K562 (cell line): ENCODE measurements around the gene EYA3. TPM values are rescaled to one million over a fixed set of nuclear protein-coding genes. Genes with fewer than 3 reads are reported as not detected.

Source experiments
- ATAC-seq: fragments of 200-7000 bp; cut with Tn5 transposase; 3 replicates; pipeline ENCODE4 v1.9.1; 2020; ENCODE audit warnings: moderate library complexity
- BruUV-seq: library from RNA; stranded (reverse); fragments of 400-500 nt; replicated peaks from 2 replicates; lab custom pipeline; 2021; lab: Mats Ljungman, UMichigan
- CTCF ChIA-PET: fragments of 300-600 bp; formaldehyde crosslinking; extraction: SDS; loops from one replicate; lab custom pipeline; 2021; ENCODE audit warnings: low intra/inter-chr PET ratio; lab: Yijun Ruan, JAX
- POLR2A ChIA-PET: fragments of 300-600, 350-650 bp; sonication (Branson Sonifier 250); formaldehyde crosslinking; extraction: SDS; loops from one replicate; lab custom pipeline; 2021; ENCODE audit warnings: antibody characterized with exemption, inconsistent platforms; lab: Yijun Ruan, JAX
- DNase-seq, 4 experiments: peaks; one replicate each; pipeline versions ENCODE4 v3.0.0 to v3.0.0-alpha.2; 2011 to 2018; ENCODE audit warnings: low spot score in 3 of 4, mixed read lengths in 3 of 4; ENCODE audit errors: extremely low read depth in 1 of 4
- FAIRE-seq: peaks from 2 replicates; lab custom pipeline; 2011; peaks lifted over from hg19 to GRCh38; lab: Jason Lieb, UNC
- H2AFZ ChIP-seq: 2 replicates; pipeline ENCODE4 v1.6.0; 2011; ENCODE audit warnings: low read depth, low read length, control low read depth, inconsistent platforms
- H3K27ac ChIP-seq: fragments of 200-600 bp; 3 replicates; pipeline ENCODE4 v1.8.0; 2011; ENCODE audit warnings: low read depth, mild to moderate bottlenecking, control low read depth, inconsistent platforms, low read length, moderate library complexity, mixed read lengths; ENCODE audit errors: extremely low read depth
- H3K27me3 ChIP-seq, 2 experiments: fragments of 300-600 bp in 1 of 2; 2 replicates in 1 of 2; 3 replicates in 1 of 2; pipeline versions ENCODE4 v1.6.0 to v1.8.0; 2011; ENCODE audit warnings: inconsistent platforms in 2 of 2, low read length in 2 of 2, mild to moderate bottlenecking in 1 of 2, mixed read lengths in 1 of 2, moderate library complexity in 1 of 2; ENCODE audit not compliant: control insufficient read depth in 2 of 2, insufficient read depth in 2 of 2
- H3K36me3 ChIP-seq: fragments of 300-600 bp; 3 replicates; pipeline ENCODE4 v1.8.0; 2011; ENCODE audit warnings: mild to moderate bottlenecking, low read length, inconsistent platforms; ENCODE audit not compliant: control insufficient read depth, insufficient read depth
- H3K4me1 ChIP-seq, 2 experiments: fragments of 200-600 bp in 1 of 2; replicated peaks in 1 of 2; 2 replicates in 1 of 2; 3 replicates in 1 of 2; pipeline versions ENCODE4 v1.5.1 to v1.8.0; 2011; ENCODE audit warnings: inconsistent platforms in 2 of 2, low read length in 2 of 2, mild to moderate bottlenecking in 1 of 2, mixed read lengths in 1 of 2, moderate library complexity in 1 of 2; ENCODE audit not compliant: control insufficient read depth in 2 of 2, insufficient read depth in 2 of 2
- H3K4me2 ChIP-seq: 2 replicates; pipeline ENCODE4 v1.6.1; 2011; ENCODE audit warnings: low read length, control low read depth, inconsistent platforms, mixed read lengths; ENCODE audit not compliant: insufficient read depth
- H3K4me3 ChIP-seq: fragments of 200-600 bp; sonication (generic), shearing (Covaris generic); 2 replicates; pipeline ENCODE4 v1.5.1; 2016; ENCODE audit warnings: control low read depth, inconsistent platforms
- H3K79me2 ChIP-seq: fragments of 200-600 bp; 3 replicates; pipeline ENCODE4 v1.8.0; 2011; ENCODE audit warnings: low read length, inconsistent platforms; ENCODE audit not compliant: control insufficient read depth, insufficient read depth
- H3K9ac ChIP-seq, 2 experiments: 2 replicates each; pipeline versions ENCODE4 v1.6.0 to v1.6.1; 2011; ENCODE audit warnings: low read depth in 2 of 2, low read length in 2 of 2, control low read depth in 1 of 2, inconsistent platforms in 1 of 2, mild to moderate bottlenecking in 1 of 2, mixed read lengths in 1 of 2; ENCODE audit not compliant: insufficient read depth in 1 of 2
- H3K9me1 ChIP-seq: one replicate; pipeline ENCODE4 v1.6.0; 2011; ENCODE audit warnings: inconsistent platforms, mild to moderate bottlenecking, low read length, moderate library complexity; ENCODE audit not compliant: control insufficient read depth, insufficient read depth
- H3K9me3 ChIP-seq: replicated peaks from 2 replicates; pipeline ENCODE4 v1.5.1; 2011; ENCODE audit warnings: low read depth, low read length, inconsistent platforms; ENCODE audit not compliant: control insufficient read depth, insufficient read depth
- H4K20me1 ChIP-seq: replicated peaks from 2 replicates; pipeline ENCODE4 v1.6.1; 2011; ENCODE audit warnings: low read length, inconsistent platforms, mixed read lengths; ENCODE audit not compliant: control insufficient read depth, insufficient read depth
- BMI1 ChIP-seq: fragments of 150-350 bp; IDR thresholded peaks from 2 replicates; pipeline ENCODE4 v1.6.1; 2014; ENCODE audit warnings: low read length
- CHD1 ChIP-seq: fragments of 200-600 bp; sonication (generic); IDR thresholded peaks from one replicate; pipeline ENCODE4 v1.6.1; 2012; ENCODE audit warnings: mild to moderate bottlenecking, moderate library complexity, low read length, inconsistent platforms
- EGR1 ChIP-seq: fragments of 450-650 bp; conservative IDR thresholded peaks from 2 replicates; pipeline ENCODE4 v1.6.1; 2017; ENCODE audit warnings: mild to moderate bottlenecking
- FIP1L1 ChIP-seq: fragments of 200-400 bp; formaldehyde crosslinking; IDR thresholded peaks from 2 replicates; pipeline ENCODE4 v1.6.1; 2018; ENCODE audit warnings: mild to moderate bottlenecking, low read depth, low read length; ENCODE audit not compliant: poor library complexity, severe bottlenecking
- FOXM1 ChIP-seq, 2 experiments: fragments of 450-650 bp in 1 of 2; sonication (generic) in 1 of 2; formaldehyde crosslinking in 1 of 2; IDR thresholded peaks; 2 replicates each; pipeline versions ENCODE4 v1.6.1 to v1.9.0; 2017 to 2022; ENCODE audit warnings: low read depth in 2 of 2, mild to moderate bottlenecking in 2 of 2, missing genetic modification reagents in 1 of 2, moderate library complexity in 1 of 2
- LEF1 ChIP-seq: fragments of 450-650 bp; IDR thresholded peaks from 2 replicates; pipeline ENCODE4 v1.6.1; 2016; ENCODE audit warnings: mild to moderate bottlenecking
- TAF15 ChIP-seq: fragments of 200-400 bp; formaldehyde crosslinking; IDR thresholded peaks from 2 replicates; pipeline ENCODE4 v1.6.1; 2017; ENCODE audit warnings: mild to moderate bottlenecking, low read depth, low read length, moderate library complexity
- ZNF224 ChIP-seq: sonication (generic); formaldehyde crosslinking; IDR thresholded peaks from 2 replicates; pipeline ENCODE4 v1.8.0; 2022; ENCODE audit warnings: mild to moderate bottlenecking, missing genetic modification reagents
- ZNF77 ChIP-seq: fragments of 250-450 bp; sonication (Bioruptor Pico); IDR thresholded peaks from 2 replicates; pipeline ENCODE4 v1.5.0; 2020
- WGBS: fragments of 100-300 bp; shearing (Covaris generic); methylation state at CpG from one replicate; pipeline ENCODE4 v1.1.6; 2016; ENCODE audit warnings: low coverage, mixed read lengths; ENCODE audit not compliant: insufficient coverage; ENCODE audit errors: missing lambda C conversion rate; 5-methylcytosine and 5-hydroxymethylcytosine counted together
- in situ Hi-C: fragments of 300-500 bp; cut with MboI; formaldehyde crosslinking; loops from 4 replicates; pipeline ENCODE4 v1.15.0; 2018; ENCODE audit warnings: inconsistent platforms, mixed read lengths
- intact Hi-C: fragments of 100-400 bp; cut with micrococcal nuclease; formaldehyde crosslinking; loops from 2 replicates; pipeline ENCODE4 v1.14.2; 2022
- polyA plus RNA-seq, 8 experiments: library from polyadenylated mRNA; depleted of rRNA in 4 of 8; stranded (reverse) in 5 of 8; unstranded in 3 of 8; fragments of >200 nt; fragmentation: Nextera tagmentation in 2 of 8; fragmentation: Illumina TruSeq in 1 of 8; extraction: Ambion mirVana in 2 of 8; extraction: Trizol in 1 of 8; gene quantifications; 2 replicates each; pipeline versions ENCODE4 v1.2.1 to v1.2.3, GENCODE V29; 2011 to 2014; ENCODE audit warnings: inconsistent platforms in 1 of 8, missing spikeins in 1 of 8
- total RNA-seq, 7 experiments: library from RNA; depleted of rRNA in 6 of 7; stranded (reverse); fragments of >200 nt in 6 of 7; fragmentation: Illumina TruSeq in 2 of 7; extraction: Trizol in 2 of 7; gene quantifications; 2 replicates each; pipeline versions ENCODE4 v1.2.1 to v1.2.3, GENCODE V29; 2011 to 2021; ENCODE audit warnings: low replicate concordance in 1 of 7
- TF ChIP-seq, protein P1 (sequence below), 2 experiments: IDR thresholded peaks in 1 of 2; conservative IDR thresholded peaks in 1 of 2; 2 replicates each; pipeline ENCODE4 v1.6.1; 2016; ENCODE audit warnings: low read depth in 2 of 2, mild to moderate bottlenecking in 1 of 2, missing compliant biosample characterization in 1 of 2, missing genetic modification characterization in 1 of 2, moderate library complexity in 1 of 2
- TF ChIP-seq, protein P2 (sequence below), 2 experiments: fragments of 250-450 bp in 1 of 2; fragments of 450-650 bp in 1 of 2; sonication (Bioruptor Pico) in 1 of 2; IDR thresholded peaks; 2 replicates each; pipeline versions ENCODE4 v1.6.1 to v1.8.0; 2016 to 2021; ENCODE audit warnings: mild to moderate bottlenecking in 2 of 2, moderate library complexity in 2 of 2, missing compliant biosample characterization in 1 of 2, missing genetic modification characterization in 1 of 2
- TF ChIP-seq, protein P3 (sequence below): sonication (generic); formaldehyde crosslinking; IDR thresholded peaks from 2 replicates; pipeline ENCODE4 v1.8.1; 2023; ENCODE audit warnings: mild to moderate bottlenecking, missing genetic modification reagents
- TF ChIP-seq, protein P4 (sequence below), 3 experiments: IDR thresholded peaks in 2 of 3; conservative IDR thresholded peaks in 1 of 3; 2 replicates each; pipeline ENCODE4 v1.5.1; 2011 to 2012; ENCODE audit warnings: low read length in 3 of 3, mild to moderate bottlenecking in 3 of 3, control low read depth in 2 of 3, improper control_type of control experiment in 1 of 3, inconsistent platforms in 1 of 3, low read depth in 1 of 3, mixed read lengths in 1 of 3, moderate library complexity in 1 of 3; ENCODE audit not compliant: insufficient read depth in 2 of 3

EYA3 gene
- total and polyA plus RNA-seq, 9 of the 15 experiments (the other 6 are each of a cell fraction or from before 2014, with no cell fraction given), result 21.7 to 64.0 (median 43.6) TPM

DNA sequence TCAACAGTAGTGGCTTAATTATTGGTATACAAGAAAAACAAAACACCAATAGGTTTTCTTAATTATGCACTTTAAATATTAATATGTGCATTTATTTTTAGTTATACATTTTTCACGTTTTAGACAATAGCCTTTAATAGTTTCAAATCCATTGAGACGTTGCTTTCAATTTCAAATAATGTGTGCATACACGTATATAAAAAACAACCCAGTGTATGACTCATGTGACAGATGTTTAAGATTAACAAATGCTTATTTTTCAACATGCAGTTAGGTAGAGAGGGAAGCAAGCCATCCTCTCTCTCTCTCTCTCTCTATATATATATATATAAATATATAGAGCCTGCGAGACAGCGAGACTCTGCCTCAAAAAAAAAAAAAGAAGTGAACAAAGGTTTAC, 24.3 kb downstream of the EYA3 start (continued):
- TF ChIP-seq ZNF77 (CRISPR knock-in tag), result no peak
- TF ChIP-seq CHD1, result no peak
- no peak for TF ChIP-seq BMI1

DNA sequence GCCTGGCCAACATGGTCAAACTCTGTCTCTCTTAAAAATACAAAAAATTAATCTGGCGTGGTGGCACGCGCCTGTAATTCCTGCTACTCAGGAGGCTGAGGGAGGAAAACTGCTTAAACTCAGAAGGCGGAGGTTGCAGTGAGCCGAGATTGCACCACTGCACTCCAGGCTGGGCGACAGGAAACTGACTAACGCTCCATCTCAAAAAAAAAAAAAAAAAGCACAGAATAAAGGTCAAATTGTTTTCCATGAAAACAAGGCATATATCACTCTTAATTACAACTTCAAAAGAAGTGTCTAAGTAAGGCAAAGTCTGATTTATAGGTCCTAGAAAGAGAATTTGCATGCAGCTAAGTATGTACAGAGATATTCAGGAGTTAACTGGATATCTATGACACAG, 25.6 kb downstream of the EYA3 start:
- POLR2A ChIA-PET, result no interaction called here
- 91% methylated on average over 7 of the region's 7 CpGs for WGBS
- TF ChIP-seq FOXM1 (IDR thresholded peaks at IDR 0.05; ENCODE audit: low read depth), result 0 out of 2 replicates have a peak, but pooled peaks have one; percentile 26
- no peak for TF ChIP-seq FOXM1 (CRISPR knock-in tag; IDR thresholded peaks at IDR 0.05; ENCODE audit: low read depth)
- TF ChIP-seq, protein P1, sequence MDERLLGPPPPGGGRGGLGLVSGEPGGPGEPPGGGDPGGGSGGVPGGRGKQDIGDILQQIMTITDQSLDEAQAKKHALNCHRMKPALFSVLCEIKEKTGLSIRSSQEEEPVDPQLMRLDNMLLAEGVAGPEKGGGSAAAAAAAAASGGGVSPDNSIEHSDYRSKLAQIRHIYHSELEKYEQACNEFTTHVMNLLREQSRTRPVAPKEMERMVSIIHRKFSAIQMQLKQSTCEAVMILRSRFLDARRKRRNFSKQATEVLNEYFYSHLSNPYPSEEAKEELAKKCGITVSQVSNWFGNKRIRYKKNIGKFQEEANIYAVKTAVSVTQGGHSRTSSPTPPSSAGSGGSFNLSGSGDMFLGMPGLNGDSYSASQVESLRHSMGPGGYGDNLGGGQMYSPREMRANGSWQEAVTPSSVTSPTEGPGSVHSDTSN (CRISPR knock-in tag; IDR thresholded peaks at IDR 0.05; ENCODE audit: low read depth), result no peak
- TF ChIP-seq, protein P1 (tag; conservative IDR thresholded peaks at IDR 0.05; ENCODE audit: low read depth), result peak; percentile 60; the same call in 1 of the 2 replicates
- TF ChIP-seq LEF1, result peak; percentile 79
- TF ChIP-seq, protein P2, sequence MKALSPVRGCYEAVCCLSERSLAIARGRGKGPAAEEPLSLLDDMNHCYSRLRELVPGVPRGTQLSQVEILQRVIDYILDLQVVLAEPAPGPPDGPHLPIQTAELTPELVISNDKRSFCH (CRISPR knock-in tag; IDR thresholded peaks at IDR 0.05), result no peak
- TF ChIP-seq, protein P2 (tag; IDR thresholded peaks at IDR 0.05), result peak; percentile 72
- no peak for TF ChIP-seq FIP1L1
- TF ChIP-seq, protein P3, sequence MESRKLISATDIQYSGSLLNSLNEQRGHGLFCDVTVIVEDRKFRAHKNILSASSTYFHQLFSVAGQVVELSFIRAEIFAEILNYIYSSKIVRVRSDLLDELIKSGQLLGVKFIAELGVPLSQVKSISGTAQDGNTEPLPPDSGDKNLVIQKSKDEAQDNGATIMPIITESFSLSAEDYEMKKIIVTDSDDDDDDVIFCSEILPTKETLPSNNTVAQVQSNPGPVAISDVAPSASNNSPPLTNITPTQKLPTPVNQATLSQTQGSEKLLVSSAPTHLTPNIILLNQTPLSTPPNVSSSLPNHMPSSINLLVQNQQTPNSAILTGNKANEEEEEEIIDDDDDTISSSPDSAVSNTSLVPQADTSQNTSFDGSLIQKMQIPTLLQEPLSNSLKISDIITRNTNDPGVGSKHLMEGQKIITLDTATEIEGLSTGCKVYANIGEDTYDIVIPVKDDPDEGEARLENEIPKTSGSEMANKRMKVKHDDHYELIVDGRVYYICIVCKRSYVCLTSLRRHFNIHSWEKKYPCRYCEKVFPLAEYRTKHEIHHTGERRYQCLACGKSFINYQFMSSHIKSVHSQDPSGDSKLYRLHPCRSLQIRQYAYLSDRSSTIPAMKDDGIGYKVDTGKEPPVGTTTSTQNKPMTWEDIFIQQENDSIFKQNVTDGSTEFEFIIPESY (CRISPR knock-in tag), result peak; percentile 82
- TF ChIP-seq, protein P4, sequence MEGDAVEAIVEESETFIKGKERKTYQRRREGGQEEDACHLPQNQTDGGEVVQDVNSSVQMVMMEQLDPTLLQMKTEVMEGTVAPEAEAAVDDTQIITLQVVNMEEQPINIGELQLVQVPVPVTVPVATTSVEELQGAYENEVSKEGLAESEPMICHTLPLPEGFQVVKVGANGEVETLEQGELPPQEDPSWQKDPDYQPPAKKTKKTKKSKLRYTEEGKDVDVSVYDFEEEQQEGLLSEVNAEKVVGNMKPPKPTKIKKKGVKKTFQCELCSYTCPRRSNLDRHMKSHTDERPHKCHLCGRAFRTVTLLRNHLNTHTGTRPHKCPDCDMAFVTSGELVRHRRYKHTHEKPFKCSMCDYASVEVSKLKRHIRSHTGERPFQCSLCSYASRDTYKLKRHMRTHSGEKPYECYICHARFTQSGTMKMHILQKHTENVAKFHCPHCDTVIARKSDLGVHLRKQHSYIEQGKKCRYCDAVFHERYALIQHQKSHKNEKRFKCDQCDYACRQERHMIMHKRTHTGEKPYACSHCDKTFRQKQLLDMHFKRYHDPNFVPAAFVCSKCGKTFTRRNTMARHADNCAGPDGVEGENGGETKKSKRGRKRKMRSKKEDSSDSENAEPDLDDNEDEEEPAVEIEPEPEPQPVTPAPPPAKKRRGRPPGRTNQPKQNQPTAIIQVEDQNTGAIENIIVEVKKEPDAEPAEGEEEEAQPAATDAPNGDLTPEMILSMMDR (IDR thresholded peaks at IDR 0.05 in 2 of 3, conservative IDR thresholded peaks at IDR 0.05 in 1 of 3; ENCODE audit: insufficient read depth in 2 of 3, low read depth in 1 of 3, low read length in 3 of 3), result no peak
- TF ChIP-seq ZNF224 (CRISPR knock-in tag), result no peak
- no peak for TF ChIP-seq TAF15
- no peak for TF ChIP-seq EGR1

More for the DNA sequence above, 25.6 kb downstream of the EYA3 start:
- peaks cover 3% of the 10 kb centered on the region for H3K9me1 ChIP-seq
- CTCF ChIA-PET, result no interaction called here
- peaks cover 14 to 40% of the 10 kb centered on the region in 2 experiments for H3K4me1 ChIP-seq
- no TSS peak for BruUV-seq
- peaks cover 2% of the 10 kb centered on the region; the same call in 1 of the 2 replicates for H3K9me3 ChIP-seq
- H4K20me1 ChIP-seq, result 0 out of 2 replicates have a peak, but pooled peaks cover 8% of the 10 kb centered on the region
- H2AFZ ChIP-seq, result no peak overlapping the region
- H3K4me2 ChIP-seq, result no peak overlapping the region
- H3K27me3 ChIP-seq, result no peaks in the 10 kb centered on the region
- intact Hi-C loops, result no loop called here
- peaks cover 93% of the 10 kb centered on the region for H3K79me2 ChIP-seq
- H3K27ac ChIP-seq, result no peak overlapping the region
- H3K4me3 ChIP-seq, result no peak overlapping the region
- H3K36me3 ChIP-seq, result peaks cover 11% of the 10 kb centered on the region; the same call in 2 of the 3 replicates
- no peak overlapping the region for H3K9ac ChIP-seq
- DNase-seq, result no peak
- in situ Hi-C loops, result no loop called here
- FAIRE-seq, result no peak
- no peak for ATAC-seq
